Right ventricle myocardium inferior (tissue), 1 donor: ENCODE measurements around the gene CBLN3. TPM values are rescaled to one million over a fixed set of nuclear protein-coding genes. Genes with fewer than 3 reads are reported as not detected.

Experiments
- ATAC-seq: fragments of 200-7000 bp; cut with Tn5 transposase; one replicate; pipeline ENCODE4 v1.9.1; 2020; ENCODE audit warnings: mild to moderate bottlenecking, moderate library complexity
- DNase-seq: peaks from one replicate; pipeline ENCODE4 v3.0.0; 2021; ENCODE audit errors: missing footprints
- intact Hi-C: fragments of 100-400 bp; cut with DNase I; formaldehyde crosslinking; loops from one replicate; pipeline ENCODE4 v1.11.0; 2022
- total RNA-seq: library from RNA; stranded (reverse); fragmentation: NEBNext Ultra II Directional; extraction: Animal tissue kit (Norgen Biotek cat#: 25700); gene quantifications from one replicate; pipeline ENCODE4 v1.2.1, GENCODE V29; 2021
- donor health status: DM: no; HTN: yes; CAD: no; lungs with severe emphysema.

Gene CBLN3
- total RNA-seq, 1 donor from 2014 or later: 1.1 TPM

- ATAC-seq (no peak), DNase-seq (no peak)
- intact Hi-C loops: no loop called here
Observed at GRCh38 chr14:24377126-24377525, 52.3 kb downstream of the CBLN3 start.

Other genes starting within 250 kb of the CBLN3 start
- 10.5 TPM for gene IPO4, start 240.9 kb downstream of the CBLN3 start, total RNA-seq
- 23.2 TPM for gene TM9SF1, start 234.2 kb downstream of the CBLN3 start, total RNA-seq
- 0.43 TPM for gene TSSK4, start 224.0 kb downstream of the CBLN3 start, total RNA-seq
- gene CHMP4A, start 216.2 kb downstream of the CBLN3 start, total RNA-seq: 28.5 TPM
- gene MDP1, start 213.6 kb downstream of the CBLN3 start, total RNA-seq: 17.0 TPM
- 218 TPM for gene NEDD8, start 197.3 kb downstream of the CBLN3 start, total RNA-seq
- 29.1 TPM for gene GMPR2, start 196.7 kb downstream of the CBLN3 start, total RNA-seq
- 33.0 TPM for gene TINF2, start 187.0 kb downstream of the CBLN3 start, total RNA-seq
- 1.1 TPM for gene TGM1, start 166.5 kb downstream of the CBLN3 start, total RNA-seq
- gene RABGGTA, start 158.1 kb downstream of the CBLN3 start, total RNA-seq: 21.5 TPM
- 8.3 TPM for gene DHRS1, start 129.9 kb downstream of the CBLN3 start, total RNA-seq
- gene NOP9, start 129.8 kb downstream of the CBLN3 start, total RNA-seq: 23.0 TPM
- 4.3 TPM for gene CIDEB, start 121.7 kb downstream of the CBLN3 start, total RNA-seq
- 0.57 TPM for gene LTB4R2, start 119.5 kb downstream of the CBLN3 start, total RNA-seq
- 2.1 TPM for gene LTB4R, start 118.2 kb downstream of the CBLN3 start, total RNA-seq
- gene ADCY4, start 94.6 kb downstream of the CBLN3 start, total RNA-seq: 27.3 TPM
- 4.2 TPM for gene RIPK3, start 89.7 kb downstream of the CBLN3 start, total RNA-seq
- 28.4 TPM for gene NFATC4, start 61.5 kb downstream of the CBLN3 start, total RNA-seq
- gene NYNRIN, start 30.7 kb downstream of the CBLN3 start, total RNA-seq: 9.5 TPM
- gene KHNYN, start 286 bp upstream of the CBLN3 start, total RNA-seq: 23.3 TPM
- gene SDR39U1, start 13.1 kb upstream of the CBLN3 start, total RNA-seq: 76.6 TPM
- gene CMA1, start 78.6 kb upstream of the CBLN3 start, total RNA-seq: 1.3 TPM
- 2.6 TPM for gene CTSG, start 146.6 kb upstream of the CBLN3 start, total RNA-seq
- 1.2 TPM for gene GZMH, start 180.0 kb upstream of the CBLN3 start, total RNA-seq
- gene GZMB, start 204.5 kb upstream of the CBLN3 start, total RNA-seq: 1.8 TPM